Neural progenitor cell (in vitro differentiated cells): ENCODE results near the gene SLCO4A1.

Source experiments
- CTCF ChIP-seq: fragments of 200-600 bp; sonication (generic); IDR thresholded peaks from 2 replicates; pipeline ENCODE4 v1.5.1; 2017; ENCODE audit warnings: antibody characterized with exemption, mild to moderate bottlenecking
- EZH2phosphoT487 ChIP-seq: fragments of 200-600 bp; sonication (generic); IDR thresholded peaks from 2 replicates; pipeline ENCODE4 v1.6.1; 2017; ENCODE audit warnings: antibody characterized with exemption

- no peak for TF ChIP-seq CTCF
- no peak for TF ChIP-seq EZH2phosphoT487
These were observed 19.3 kb upstream of the SLCO4A1 start for GRCh38 chr20:62622877-62623487.
